HEK293 (cell line): ENCODE data around the gene CUL9.
A peak's percentile ranks its signal among the peaks of the same experiment; 100 is the strongest.

ENCODE experiments used
- KLF8 ChIP-seq: fragments of 450-650 bp; formaldehyde crosslinking; IDR thresholded peaks from 2 replicates; pipeline ENCODE4 v1.5.1; 2016; ENCODE audit warnings: missing biosample characterization, missing genetic modification characterization
- SALL2 ChIP-seq: fragments of 450-650 bp; formaldehyde crosslinking; IDR thresholded peaks from 2 replicates; pipeline ENCODE4 v1.5.0; 2017; ENCODE audit warnings: missing biosample characterization, mild to moderate bottlenecking, missing genetic modification characterization, borderline replicate concordance
- SCRT1 ChIP-seq: fragments of 450-650 bp; formaldehyde crosslinking; IDR thresholded peaks from 2 replicates; pipeline ENCODE4 v1.5.1; 2016; ENCODE audit warnings: missing biosample characterization, missing genetic modification characterization, borderline replicate concordance
- WT1 ChIP-seq: fragments of 450-650 bp; formaldehyde crosslinking; IDR thresholded peaks from 2 replicates; pipeline ENCODE4 v1.5.1; 2016; ENCODE audit warnings: missing biosample characterization, missing genetic modification characterization
- ZBTB7A ChIP-seq: fragments of 450-650 bp; formaldehyde crosslinking; IDR thresholded peaks from 2 replicates; pipeline ENCODE4 v1.5.1; 2016; ENCODE audit warnings: low read depth, missing biosample characterization, missing genetic modification characterization
- ZNF202 ChIP-seq: fragments of 450-650 bp; formaldehyde crosslinking; IDR thresholded peaks from 2 replicates; pipeline ENCODE4 v1.5.1; 2016; ENCODE audit warnings: missing biosample characterization, missing genetic modification characterization, borderline replicate concordance
- ZNF292 ChIP-seq: fragments of 450-650 bp; formaldehyde crosslinking; IDR thresholded peaks from 2 replicates; pipeline ENCODE4 v1.5.1; 2016; ENCODE audit warnings: low read depth, missing biosample characterization, missing genetic modification characterization, borderline replicate concordance
- ZNF324 ChIP-seq: fragments of 450-650 bp; formaldehyde crosslinking; IDR thresholded peaks from 2 replicates; pipeline ENCODE4 v1.5.1; 2016; ENCODE audit warnings: missing biosample characterization, missing genetic modification characterization
- ZNF350 ChIP-seq: fragments of 450-650 bp; formaldehyde crosslinking; IDR thresholded peaks from 2 replicates; pipeline ENCODE4 v1.5.0; 2017; ENCODE audit warnings: missing biosample characterization, mild to moderate bottlenecking, missing genetic modification characterization
- ZNF354C ChIP-seq: fragments of 450-650 bp; formaldehyde crosslinking; IDR thresholded peaks from 2 replicates; pipeline ENCODE4 v1.5.1; 2016; ENCODE audit warnings: missing biosample characterization, missing genetic modification characterization, low read depth, borderline replicate concordance
- ZNF423 ChIP-seq: fragments of 450-650 bp; formaldehyde crosslinking; IDR thresholded peaks from 2 replicates; pipeline ENCODE4 v1.5.1; 2016; ENCODE audit warnings: missing biosample characterization, missing genetic modification characterization
- ZNF555 ChIP-seq: fragments of 450-650 bp; formaldehyde crosslinking; conservative IDR thresholded peaks from 2 replicates; pipeline ENCODE4 v1.5.1; 2017; ENCODE audit warnings: missing biosample characterization, mild to moderate bottlenecking, missing genetic modification characterization, inconsistent platforms
- ZNF600 ChIP-seq: fragments of 450-650 bp; formaldehyde crosslinking; IDR thresholded peaks from 2 replicates; pipeline ENCODE4 v1.5.1; 2016; ENCODE audit warnings: missing biosample characterization, missing genetic modification characterization
- ZNF791 ChIP-seq: fragments of 450-650 bp; formaldehyde crosslinking; IDR thresholded peaks from 2 replicates; pipeline ENCODE4 v1.5.1; 2016; ENCODE audit warnings: missing biosample characterization, missing genetic modification characterization
- ZNF837 ChIP-seq: fragments of 450-650 bp; formaldehyde crosslinking; IDR thresholded peaks from 2 replicates; pipeline ENCODE4 v1.5.1; 2016; ENCODE audit warnings: missing biosample characterization, missing genetic modification characterization
- TF ChIP-seq, protein P1 (sequence below): fragments of 450-650 bp; formaldehyde crosslinking; IDR thresholded peaks from 2 replicates; pipeline ENCODE4 v1.5.1; 2016; ENCODE audit warnings: missing biosample characterization, missing genetic modification characterization
- TF ChIP-seq, protein P2 (sequence below): fragments of 450-650 bp; formaldehyde crosslinking; conservative IDR thresholded peaks from 2 replicates; pipeline ENCODE4 v1.5.1; 2016; ENCODE audit warnings: low read depth, missing biosample characterization, missing genetic modification characterization
- TF ChIP-seq, protein P3 (sequence below): fragments of 450-650 bp; formaldehyde crosslinking; IDR thresholded peaks from 2 replicates; pipeline ENCODE4 v1.5.1; 2016; ENCODE audit warnings: missing biosample characterization, missing genetic modification characterization
- TF ChIP-seq, protein P4 (sequence below): fragments of 450-650 bp; formaldehyde crosslinking; IDR thresholded peaks from 2 replicates; pipeline ENCODE4 v1.5.1; 2016; ENCODE audit warnings: missing biosample characterization, missing genetic modification characterization
- TF ChIP-seq, protein P5 (sequence below): fragments of 450-650 bp; formaldehyde crosslinking; IDR thresholded peaks from 2 replicates; pipeline ENCODE4 v1.5.1; 2016; ENCODE audit warnings: missing biosample characterization, missing genetic modification characterization, borderline replicate concordance
- TF ChIP-seq, protein P6 (sequence below): fragments of 450-650 bp; formaldehyde crosslinking; IDR thresholded peaks from 2 replicates; pipeline ENCODE4 v1.5.1; 2016; ENCODE audit warnings: missing biosample characterization, missing genetic modification characterization

CUL9 gene

DNA sequence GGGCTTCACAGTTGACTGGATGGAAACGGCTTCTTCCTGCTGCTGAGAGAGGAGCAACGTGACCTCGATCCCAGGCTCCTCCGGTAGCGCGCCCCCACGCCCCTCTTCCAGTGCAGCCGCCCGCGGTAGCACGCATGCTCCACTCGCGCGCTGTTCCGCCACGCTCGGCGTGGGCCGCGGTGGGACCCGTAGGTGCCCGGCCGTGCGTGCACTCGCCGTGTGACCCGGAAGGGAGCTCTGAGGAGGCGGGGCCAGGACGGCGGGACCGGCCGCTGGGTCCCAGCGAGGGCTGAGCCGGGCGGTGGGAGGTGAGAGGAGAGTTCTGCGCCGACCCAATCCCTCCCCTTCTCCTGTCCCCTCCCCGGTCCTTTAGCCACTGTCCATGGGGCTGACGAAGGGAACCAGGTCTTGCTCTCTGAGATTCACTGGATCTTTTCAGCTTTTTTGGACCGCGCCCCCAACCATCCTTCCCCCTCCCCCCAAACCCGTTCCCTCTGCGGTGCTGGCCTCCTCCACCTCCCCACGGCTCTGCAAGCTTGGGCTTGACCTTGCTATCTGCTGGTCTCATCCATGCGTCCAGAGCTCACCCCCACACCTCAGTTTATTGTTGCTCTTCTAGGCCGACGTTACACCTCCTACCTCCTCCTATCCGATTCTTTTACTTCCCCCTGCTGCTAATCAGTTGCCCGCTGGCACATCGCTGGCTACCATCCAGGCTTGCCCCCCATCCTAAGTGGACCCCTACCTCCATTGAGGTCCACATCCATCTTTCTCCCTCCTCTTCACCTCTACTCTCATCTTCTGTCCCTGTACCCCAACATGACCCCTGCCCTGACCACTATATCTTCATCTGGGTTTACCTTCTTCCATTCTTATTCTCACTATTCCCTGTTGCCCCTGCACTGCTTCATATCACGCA, at the start of gene CUL9 (continued):
- TF ChIP-seq, protein P1, sequence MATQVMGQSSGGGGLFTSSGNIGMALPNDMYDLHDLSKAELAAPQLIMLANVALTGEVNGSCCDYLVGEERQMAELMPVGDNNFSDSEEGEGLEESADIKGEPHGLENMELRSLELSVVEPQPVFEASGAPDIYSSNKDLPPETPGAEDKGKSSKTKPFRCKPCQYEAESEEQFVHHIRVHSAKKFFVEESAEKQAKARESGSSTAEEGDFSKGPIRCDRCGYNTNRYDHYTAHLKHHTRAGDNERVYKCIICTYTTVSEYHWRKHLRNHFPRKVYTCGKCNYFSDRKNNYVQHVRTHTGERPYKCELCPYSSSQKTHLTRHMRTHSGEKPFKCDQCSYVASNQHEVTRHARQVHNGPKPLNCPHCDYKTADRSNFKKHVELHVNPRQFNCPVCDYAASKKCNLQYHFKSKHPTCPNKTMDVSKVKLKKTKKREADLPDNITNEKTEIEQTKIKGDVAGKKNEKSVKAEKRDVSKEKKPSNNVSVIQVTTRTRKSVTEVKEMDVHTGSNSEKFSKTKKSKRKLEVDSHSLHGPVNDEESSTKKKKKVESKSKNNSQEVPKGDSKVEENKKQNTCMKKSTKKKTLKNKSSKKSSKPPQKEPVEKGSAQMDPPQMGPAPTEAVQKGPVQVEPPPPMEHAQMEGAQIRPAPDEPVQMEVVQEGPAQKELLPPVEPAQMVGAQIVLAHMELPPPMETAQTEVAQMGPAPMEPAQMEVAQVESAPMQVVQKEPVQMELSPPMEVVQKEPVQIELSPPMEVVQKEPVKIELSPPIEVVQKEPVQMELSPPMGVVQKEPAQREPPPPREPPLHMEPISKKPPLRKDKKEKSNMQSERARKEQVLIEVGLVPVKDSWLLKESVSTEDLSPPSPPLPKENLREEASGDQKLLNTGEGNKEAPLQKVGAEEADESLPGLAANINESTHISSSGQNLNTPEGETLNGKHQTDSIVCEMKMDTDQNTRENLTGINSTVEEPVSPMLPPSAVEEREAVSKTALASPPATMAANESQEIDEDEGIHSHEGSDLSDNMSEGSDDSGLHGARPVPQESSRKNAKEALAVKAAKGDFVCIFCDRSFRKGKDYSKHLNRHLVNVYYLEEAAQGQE (tag by site-specific recombination), result no peak
- TF ChIP-seq WT1 (tag by site-specific recombination) (0 out of 2 replicates have a peak, but pooled peaks have one; percentile 7), ZNF350 (tag by site-specific recombination) (no peak), ZNF202 (no peak), ZNF354C (no peak), ZNF423 (tag by site-specific recombination) (peak; percentile 71), ZBTB7A (tag by site-specific recombination) (no peak), ZNF600 (peak; percentile 94), SCRT1 (tag by site-specific recombination) (no peak), ZNF837 (tag by site-specific recombination) (no peak), KLF8 (tag by site-specific recombination) (0 out of 2 replicates have a peak, but pooled peaks have one; percentile 52), ZNF324 (tag by site-specific recombination) (0 out of 2 replicates have a peak, but pooled peaks have one; percentile 38), ZNF555 (no peak), ZNF292 (tag by site-specific recombination) (no peak), ZNF791 (no peak), SALL2 (tag by site-specific recombination) (no peak)
- TF ChIP-seq, protein P2, sequence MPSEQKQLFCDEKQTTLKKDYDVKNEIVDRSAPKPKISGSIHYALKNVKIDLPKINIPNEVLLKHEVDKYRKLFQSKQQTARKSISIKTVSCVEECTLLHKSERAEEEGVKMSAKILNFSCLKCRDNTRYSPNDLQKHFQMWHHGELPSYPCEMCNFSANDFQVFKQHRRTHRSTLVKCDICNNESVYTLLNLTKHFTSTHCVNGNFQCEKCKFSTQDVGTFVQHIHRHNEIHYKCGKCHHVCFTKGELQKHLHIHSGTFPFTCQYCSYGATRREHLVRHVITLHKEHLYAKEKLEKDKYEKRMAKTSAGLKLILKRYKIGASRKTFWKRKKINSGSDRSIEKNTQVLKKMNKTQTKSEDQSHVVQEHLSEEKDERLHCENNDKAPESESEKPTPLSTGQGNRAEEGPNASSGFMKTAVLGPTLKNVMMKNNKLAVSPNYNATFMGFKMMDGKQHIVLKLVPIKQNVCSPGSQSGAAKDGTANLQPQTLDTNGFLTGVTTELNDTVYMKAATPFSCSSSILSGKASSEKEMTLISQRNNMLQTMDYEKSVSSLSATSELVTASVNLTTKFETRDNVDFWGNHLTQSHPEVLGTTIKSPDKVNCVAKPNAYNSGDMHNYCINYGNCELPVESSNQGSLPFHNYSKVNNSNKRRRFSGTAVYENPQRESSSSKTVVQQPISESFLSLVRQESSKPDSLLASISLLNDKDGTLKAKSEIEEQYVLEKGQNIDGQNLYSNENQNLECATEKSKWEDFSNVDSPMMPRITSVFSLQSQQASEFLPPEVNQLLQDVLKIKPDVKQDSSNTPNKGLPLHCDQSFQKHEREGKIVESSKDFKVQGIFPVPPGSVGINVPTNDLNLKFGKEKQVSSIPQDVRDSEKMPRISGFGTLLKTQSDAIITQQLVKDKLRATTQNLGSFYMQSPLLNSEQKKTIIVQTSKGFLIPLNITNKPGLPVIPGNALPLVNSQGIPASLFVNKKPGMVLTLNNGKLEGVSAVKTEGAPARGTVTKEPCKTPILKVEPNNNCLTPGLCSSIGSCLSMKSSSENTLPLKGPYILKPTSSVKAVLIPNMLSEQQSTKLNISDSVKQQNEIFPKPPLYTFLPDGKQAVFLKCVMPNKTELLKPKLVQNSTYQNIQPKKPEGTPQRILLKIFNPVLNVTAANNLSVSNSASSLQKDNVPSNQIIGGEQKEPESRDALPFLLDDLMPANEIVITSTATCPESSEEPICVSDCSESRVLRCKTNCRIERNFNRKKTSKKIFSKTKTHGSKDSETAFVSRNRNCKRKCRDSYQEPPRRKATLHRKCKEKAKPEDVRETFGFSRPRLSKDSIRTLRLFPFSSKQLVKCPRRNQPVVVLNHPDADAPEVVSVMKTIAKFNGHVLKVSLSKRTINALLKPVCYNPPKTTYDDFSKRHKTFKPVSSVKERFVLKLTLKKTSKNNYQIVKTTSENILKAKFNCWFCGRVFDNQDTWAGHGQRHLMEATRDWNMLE (tag by site-specific recombination), result peak; percentile 41
- TF ChIP-seq, protein P3, sequence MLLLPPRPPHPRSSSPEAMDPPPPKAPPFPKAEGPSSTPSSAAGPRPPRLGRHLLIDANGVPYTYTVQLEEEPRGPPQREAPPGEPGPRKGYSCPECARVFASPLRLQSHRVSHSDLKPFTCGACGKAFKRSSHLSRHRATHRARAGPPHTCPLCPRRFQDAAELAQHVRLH (tag by site-specific recombination), result no peak
- TF ChIP-seq, protein P4, sequence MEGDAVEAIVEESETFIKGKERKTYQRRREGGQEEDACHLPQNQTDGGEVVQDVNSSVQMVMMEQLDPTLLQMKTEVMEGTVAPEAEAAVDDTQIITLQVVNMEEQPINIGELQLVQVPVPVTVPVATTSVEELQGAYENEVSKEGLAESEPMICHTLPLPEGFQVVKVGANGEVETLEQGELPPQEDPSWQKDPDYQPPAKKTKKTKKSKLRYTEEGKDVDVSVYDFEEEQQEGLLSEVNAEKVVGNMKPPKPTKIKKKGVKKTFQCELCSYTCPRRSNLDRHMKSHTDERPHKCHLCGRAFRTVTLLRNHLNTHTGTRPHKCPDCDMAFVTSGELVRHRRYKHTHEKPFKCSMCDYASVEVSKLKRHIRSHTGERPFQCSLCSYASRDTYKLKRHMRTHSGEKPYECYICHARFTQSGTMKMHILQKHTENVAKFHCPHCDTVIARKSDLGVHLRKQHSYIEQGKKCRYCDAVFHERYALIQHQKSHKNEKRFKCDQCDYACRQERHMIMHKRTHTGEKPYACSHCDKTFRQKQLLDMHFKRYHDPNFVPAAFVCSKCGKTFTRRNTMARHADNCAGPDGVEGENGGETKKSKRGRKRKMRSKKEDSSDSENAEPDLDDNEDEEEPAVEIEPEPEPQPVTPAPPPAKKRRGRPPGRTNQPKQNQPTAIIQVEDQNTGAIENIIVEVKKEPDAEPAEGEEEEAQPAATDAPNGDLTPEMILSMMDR (tag by site-specific recombination), result peak; percentile 70
- TF ChIP-seq, protein P5, sequence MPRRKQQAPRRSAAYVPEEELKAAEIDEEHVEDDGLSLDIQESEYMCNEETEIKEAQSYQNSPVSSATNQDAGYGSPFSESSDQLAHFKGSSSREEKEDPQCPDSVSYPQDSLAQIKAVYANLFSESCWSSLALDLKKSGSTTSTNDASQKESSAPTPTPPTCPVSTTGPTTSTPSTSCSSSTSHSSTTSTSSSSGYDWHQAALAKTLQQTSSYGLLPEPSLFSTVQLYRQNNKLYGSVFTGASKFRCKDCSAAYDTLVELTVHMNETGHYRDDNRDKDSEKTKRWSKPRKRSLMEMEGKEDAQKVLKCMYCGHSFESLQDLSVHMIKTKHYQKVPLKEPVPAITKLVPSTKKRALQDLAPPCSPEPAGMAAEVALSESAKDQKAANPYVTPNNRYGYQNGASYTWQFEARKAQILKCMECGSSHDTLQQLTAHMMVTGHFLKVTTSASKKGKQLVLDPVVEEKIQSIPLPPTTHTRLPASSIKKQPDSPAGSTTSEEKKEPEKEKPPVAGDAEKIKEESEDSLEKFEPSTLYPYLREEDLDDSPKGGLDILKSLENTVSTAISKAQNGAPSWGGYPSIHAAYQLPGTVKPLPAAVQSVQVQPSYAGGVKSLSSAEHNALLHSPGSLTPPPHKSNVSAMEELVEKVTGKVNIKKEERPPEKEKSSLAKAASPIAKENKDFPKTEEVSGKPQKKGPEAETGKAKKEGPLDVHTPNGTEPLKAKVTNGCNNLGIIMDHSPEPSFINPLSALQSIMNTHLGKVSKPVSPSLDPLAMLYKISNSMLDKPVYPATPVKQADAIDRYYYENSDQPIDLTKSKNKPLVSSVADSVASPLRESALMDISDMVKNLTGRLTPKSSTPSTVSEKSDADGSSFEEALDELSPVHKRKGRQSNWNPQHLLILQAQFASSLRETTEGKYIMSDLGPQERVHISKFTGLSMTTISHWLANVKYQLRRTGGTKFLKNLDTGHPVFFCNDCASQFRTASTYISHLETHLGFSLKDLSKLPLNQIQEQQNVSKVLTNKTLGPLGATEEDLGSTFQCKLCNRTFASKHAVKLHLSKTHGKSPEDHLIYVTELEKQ, result no peak
- TF ChIP-seq, protein P6, sequence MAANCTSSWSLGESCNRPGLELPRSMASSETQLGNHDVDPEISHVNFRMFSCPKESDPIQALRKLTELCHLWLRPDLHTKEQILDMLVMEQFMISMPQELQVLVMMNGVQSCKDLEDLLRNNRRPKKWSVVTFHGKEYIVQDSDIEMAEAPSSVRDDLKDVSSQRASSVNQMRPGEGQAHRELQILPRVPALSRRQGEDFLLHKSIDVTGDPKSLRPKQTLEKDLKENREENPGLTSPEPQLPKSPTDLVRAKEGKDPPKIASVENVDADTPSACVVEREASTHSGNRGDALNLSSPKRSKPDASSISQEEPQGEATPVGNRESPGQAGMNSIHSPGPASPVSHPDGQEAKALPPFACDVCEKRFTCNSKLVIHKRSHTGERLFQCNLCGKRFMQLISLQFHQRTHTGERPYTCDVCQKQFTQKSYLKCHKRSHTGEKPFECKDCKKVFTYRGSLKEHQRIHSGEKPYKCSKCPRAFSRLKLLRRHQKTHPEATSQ, result 0 out of 2 replicates have a peak, but pooled peaks have one; percentile 57
